Loucy (cell line): ENCODE results near the gene BCL2L15.

Experiments used
- EZH2phosphoT487 ChIP-seq: fragments of 200-600 bp; IDR thresholded peaks from 2 replicates; pipeline ENCODE4 v1.6.1; 2018; ENCODE audit warnings: antibody characterized with exemption, mild to moderate bottlenecking, moderate library complexity, borderline replicate concordance
- TF ChIP-seq, protein P1 (sequence below): fragments of 200-600 bp; sonication (generic); conservative IDR thresholded peaks from 2 replicates; pipeline ENCODE4 v1.5.1; 2014; ENCODE audit warnings: mild to moderate bottlenecking, antibody characterized with exemption, low read length

DNA sequence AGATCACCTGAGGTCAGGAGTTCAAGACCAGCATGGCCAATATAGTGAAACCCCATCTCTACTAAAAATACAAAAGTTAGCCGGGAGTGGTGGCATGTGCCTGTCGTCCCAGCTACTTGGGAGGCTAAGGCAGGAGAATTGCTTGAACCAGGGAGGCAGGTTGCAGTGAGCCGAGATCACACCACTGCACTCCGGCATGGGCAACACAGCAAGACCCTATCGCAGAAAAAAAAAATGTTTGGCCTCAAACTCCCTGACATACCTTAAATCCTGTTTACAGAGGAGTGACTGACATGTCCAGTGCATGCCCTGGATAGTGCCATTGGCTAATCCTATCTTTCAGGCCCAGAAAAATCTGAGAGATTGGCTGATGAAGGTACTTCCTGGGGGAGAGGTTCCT is 29.6 kb upstream of the BCL2L15 start:
- TF ChIP-seq, protein P1, sequence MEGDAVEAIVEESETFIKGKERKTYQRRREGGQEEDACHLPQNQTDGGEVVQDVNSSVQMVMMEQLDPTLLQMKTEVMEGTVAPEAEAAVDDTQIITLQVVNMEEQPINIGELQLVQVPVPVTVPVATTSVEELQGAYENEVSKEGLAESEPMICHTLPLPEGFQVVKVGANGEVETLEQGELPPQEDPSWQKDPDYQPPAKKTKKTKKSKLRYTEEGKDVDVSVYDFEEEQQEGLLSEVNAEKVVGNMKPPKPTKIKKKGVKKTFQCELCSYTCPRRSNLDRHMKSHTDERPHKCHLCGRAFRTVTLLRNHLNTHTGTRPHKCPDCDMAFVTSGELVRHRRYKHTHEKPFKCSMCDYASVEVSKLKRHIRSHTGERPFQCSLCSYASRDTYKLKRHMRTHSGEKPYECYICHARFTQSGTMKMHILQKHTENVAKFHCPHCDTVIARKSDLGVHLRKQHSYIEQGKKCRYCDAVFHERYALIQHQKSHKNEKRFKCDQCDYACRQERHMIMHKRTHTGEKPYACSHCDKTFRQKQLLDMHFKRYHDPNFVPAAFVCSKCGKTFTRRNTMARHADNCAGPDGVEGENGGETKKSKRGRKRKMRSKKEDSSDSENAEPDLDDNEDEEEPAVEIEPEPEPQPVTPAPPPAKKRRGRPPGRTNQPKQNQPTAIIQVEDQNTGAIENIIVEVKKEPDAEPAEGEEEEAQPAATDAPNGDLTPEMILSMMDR = no peak
- TF ChIP-seq EZH2phosphoT487 = no peak
